COR-L47 (cell line): Measurements from ENCODE around the gene HNRNPH2.
A peak's percentile ranks its signal among the peaks of the same experiment; 100 is the strongest.

Experiments
- DNase-seq: peaks from one replicate; lab custom pipeline; 2025; lab: John Stamatoyannopoulos, UW

The HNRNPH2 gene

GRCh38 chrX:101407748-101408531, at the start of gene HNRNPH2, which contains the start of gene GLA:
Gene HNRNPH2 (plus strand): TSS chrX:101408222. CDS start chrX:101411989, 3,767 bp downstream.
Gene GLA (minus strand): TSS chrX:101407925. CDS start chrX:101407903, 22 bp downstream.
- DNase-seq: peak; percentile 92

- DNase-seq: no peak
These were observed 48.1 kb upstream of the HNRNPH2 start for GRCh38 chrX:101359966-101360365.

- DNase-seq: no peak
These were observed 47.6 kb upstream of the HNRNPH2 start for GRCh38 chrX:101360390-101360789.

- DNase-seq: no peak
These were observed 45.9 kb upstream of the HNRNPH2 start for GRCh38 chrX:101362116-101362515.

GRCh38 chrX:101362757-101363156, 45.3 kb upstream of the HNRNPH2 start:
- DNase-seq: no peak

- DNase-seq: no peak
These were observed 42.7 kb upstream of the HNRNPH2 start for GRCh38 chrX:101365301-101365795.

- DNase-seq: no peak
These were observed 39.2 kb upstream of the HNRNPH2 start for GRCh38 chrX:101368800-101369199.

- DNase-seq: no peak
These were observed 38.3 kb upstream of the HNRNPH2 start for GRCh38 chrX:101369687-101370086.

- no peak for DNase-seq
These were observed 37.0 kb upstream of the HNRNPH2 start for GRCh38 chrX:101370888-101371504.

- DNase-seq: no peak
These were observed 30.5 kb upstream of the HNRNPH2 start for GRCh38 chrX:101377547-101377946.

GRCh38 chrX:101383679-101384205, 24.3 kb upstream of the HNRNPH2 start:
- no peak for DNase-seq

GRCh38 chrX:101385026-101385684, 22.9 kb upstream of the HNRNPH2 start:
- no peak for DNase-seq

GRCh38 chrX:101385795-101386541, 22.1 kb upstream of the HNRNPH2 start, which contains the start of gene BTK:
Gene BTK (minus strand): TSS chrX:101386191. CDS start chrX:101375284, 10,907 bp downstream.
- DNase-seq: no peak

- DNase-seq: no peak
These were observed 21.5 kb upstream of the HNRNPH2 start for GRCh38 chrX:101386542-101386885.

- no peak for DNase-seq
These were observed 19.4 kb upstream of the HNRNPH2 start for GRCh38 chrX:101388604-101389003.

GRCh38 chrX:101390664-101391525, 17.1 kb upstream of the HNRNPH2 start, which contains the start of gene RPL36A:
Gene RPL36A (plus strand): TSS chrX:101391011. CDS start chrX:101391044, 33 bp downstream.
- peak; percentile 84 for DNase-seq

GRCh38 chrX:101391831-101392230, 16.2 kb upstream of the HNRNPH2 start:
- no peak for DNase-seq

- DNase-seq: no peak
These were observed 14.3 kb upstream of the HNRNPH2 start for GRCh38 chrX:101393530-101394305.

GRCh38 chrX:101394372-101394771, 13.7 kb upstream of the HNRNPH2 start:
- no peak for DNase-seq

- no peak for DNase-seq
These were observed 12.2 kb upstream of the HNRNPH2 start for GRCh38 chrX:101395789-101396188.
